Activated CD4-positive, alpha-beta T cell treated with anti-CD3 and anti-CD28 coated beads, Interleukin-2, amount 50 U/mL, for 4 hours (primary cell): ENCODE results near the gene CYB5RL.
"Not testable (repeated sequence)": the region's sequence is repeated elsewhere in the genome, so short reads cannot be mapped to it uniquely, and the experiment has no call there.

Source experiments
- DNase-seq, 2 experiments: peaks; one replicate each; pipeline ENCODE4 v3.0.0-alpha.2; 2020

CYB5RL gene

GRCh38 chr1:54180701-54181360 is 19.0 kb downstream of the CYB5RL start:
- no peak for DNase-seq

GRCh38 chr1:54178296-54179070 is 21.3 kb downstream of the CYB5RL start:
- DNase-seq = no peak

- no peak for DNase-seq
Observed at GRCh38 chr1:54177726-54178125, 22.1 kb downstream of the CYB5RL start.

DNA sequence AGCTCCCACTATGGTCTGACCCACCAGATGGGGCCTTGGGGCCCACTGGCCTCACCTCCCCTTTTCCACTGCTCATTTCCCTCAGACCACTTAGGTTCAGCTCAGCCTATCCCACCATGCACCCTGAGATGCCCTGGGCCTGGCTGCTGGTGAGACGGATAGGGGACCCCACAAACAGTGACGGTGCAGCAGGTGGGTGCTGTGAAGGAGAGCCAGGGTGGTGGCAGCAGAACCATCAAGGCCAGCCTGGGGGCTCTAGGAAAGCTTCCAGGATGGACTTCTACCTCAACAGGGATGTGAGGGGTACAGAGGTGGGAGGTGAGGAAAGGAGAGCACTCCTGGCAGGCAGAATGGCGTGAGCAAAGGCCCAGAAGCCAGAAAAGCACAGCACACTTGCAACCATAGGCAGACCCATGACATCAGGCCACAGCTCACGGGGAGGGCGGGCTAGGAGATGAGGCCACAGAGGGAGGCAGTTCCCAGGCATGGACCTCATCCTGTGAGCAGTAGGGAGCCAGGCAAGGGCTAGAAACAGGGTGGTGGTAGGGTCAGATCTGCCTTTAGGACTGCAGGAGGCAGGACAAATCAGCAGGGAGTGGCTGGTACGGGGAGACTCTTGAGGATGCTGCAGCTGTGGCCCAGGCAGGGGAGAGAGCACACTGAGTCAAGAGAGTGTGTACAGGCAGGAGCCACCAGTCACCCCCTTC is 23.1 kb downstream of the CYB5RL start:
- DNase-seq = no peak

DNA sequence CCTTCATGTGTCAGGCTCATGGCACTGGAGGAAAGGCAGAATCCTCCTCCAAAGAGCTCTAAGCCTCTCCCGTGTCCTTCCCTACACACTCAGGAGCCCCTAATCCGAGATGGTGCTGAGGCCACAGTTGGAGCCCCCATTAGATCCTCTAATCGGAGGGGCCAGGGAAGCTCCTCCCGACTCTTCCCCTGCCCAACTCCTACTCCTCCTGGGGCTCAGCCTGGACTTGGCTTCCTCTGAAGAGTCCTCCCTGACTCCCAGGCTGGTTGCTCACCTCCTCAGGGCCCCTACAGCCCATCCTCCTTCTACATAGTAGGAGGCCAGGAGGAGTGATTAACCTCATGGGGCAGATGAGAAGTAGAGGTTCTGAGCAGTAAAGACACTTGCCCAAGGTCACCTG is 25.7 kb downstream of the CYB5RL start:
- DNase-seq = no peak

DNA sequence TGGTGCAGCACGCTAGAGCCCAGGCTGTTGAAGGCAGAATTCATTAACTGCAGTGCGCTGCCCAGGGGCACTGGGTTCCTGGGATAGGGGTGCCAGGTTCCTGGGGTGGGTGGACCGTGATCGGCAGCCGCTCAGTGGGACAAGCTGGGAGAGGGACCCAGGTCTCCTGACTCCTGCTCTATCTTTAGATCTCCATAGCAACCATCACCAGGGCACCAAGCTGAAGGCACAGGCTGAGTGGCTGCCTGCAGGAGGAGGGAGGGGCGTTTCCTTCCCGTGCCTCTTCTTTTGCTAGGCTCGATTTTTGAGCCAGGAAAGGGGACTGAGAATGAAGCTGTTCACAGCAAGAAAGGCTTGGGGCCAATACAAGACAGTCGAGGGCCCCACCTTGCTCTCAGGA is 26.1 kb downstream of the CYB5RL start:
- DNase-seq = no peak

DNA sequence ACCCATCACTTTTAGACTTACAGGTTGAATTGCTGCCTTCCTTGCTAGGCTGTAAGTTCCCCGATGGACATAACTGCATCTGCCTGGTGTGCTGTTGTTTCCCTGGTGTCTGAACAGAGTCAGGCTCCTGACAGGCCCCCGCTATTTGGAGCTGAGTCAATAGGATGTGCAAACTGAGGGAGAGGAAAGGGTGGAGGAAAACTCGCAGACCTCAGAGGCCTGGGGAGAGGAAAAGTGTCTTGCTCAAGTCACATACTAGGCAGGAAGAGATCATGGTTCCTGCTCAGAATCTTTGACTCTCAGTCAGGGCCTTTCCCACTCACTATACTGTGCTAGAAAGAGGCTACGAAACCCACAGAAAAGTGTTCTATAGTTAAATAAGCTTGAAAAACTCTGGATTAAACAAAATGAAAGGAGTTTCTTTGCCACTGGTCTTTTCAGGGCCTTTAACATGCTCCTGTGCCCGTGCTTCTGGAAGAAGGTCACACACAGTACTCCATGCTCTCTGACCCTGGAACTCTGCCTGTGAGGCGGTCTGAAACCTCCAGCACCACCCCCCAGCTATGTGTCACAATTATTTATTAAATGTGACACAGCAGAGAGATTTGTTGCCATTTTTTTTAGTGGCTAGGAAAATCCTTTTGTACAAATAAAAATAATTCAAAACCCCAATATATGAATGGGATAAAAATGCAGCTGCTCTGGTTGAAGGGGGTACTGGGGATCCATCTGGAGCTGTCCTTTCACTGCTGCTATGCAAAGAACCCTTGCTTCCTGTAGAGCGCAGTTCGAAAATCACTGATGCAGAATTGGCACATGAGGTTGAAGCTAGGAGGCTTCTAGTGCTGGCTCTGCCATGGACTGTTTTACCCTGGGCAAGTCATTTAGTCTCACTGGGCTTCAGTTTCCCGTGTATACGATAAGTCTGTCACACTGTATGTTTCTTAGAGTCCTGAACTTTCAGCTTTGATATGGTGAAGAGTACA is 26.9 kb downstream of the CYB5RL start:
- DNase-seq = no peak

DNA sequence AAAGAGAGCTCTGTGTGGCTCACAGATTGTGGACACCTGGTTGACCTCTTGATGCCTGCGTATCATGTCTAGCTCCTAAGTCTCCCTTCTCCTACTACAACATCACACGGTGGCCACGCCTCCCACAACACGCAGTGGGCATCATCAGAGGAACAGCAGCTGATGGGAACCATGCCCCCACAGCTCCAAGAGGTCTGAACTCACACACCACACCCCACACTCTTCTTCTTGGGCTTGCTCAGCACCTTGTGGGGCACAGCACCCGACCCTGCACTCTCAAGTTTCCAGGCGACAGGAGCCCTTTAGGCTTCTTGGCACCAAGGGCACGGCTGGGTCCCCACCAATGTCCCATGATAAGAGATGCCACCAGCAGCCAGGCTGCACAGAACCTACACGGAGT is 28.2 kb downstream of the CYB5RL start:
- DNase-seq = no peak

GRCh38 chr1:54171016-54171415 is 28.8 kb downstream of the CYB5RL start:
- no peak for DNase-seq

DNA sequence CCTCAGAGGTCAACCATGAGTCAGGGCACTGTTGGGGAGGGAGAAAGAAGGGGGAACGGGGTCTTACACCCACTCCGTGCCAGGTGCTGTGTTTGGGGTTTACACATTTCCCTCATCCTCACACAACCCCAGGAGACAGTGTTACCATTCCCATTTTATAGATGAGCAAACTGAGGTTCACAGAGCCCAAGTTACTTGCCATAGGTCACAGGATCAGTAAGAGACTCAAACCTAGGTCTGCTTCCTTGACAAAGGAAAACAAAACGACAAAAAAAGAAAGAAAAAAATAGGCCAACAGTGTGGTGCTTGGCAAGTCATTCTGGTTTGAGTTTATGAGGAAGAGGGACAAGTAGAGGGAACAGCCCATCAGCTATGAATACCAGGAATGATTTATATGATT is 30.8 kb downstream of the CYB5RL start:
- no peak for DNase-seq

- no peak for DNase-seq
Observed at GRCh38 chr1:54168206-54168965, 31.4 kb downstream of the CYB5RL start.

- no peak for DNase-seq
Observed at GRCh38 chr1:54167422-54168139, 32.2 kb downstream of the CYB5RL start.

DNA sequence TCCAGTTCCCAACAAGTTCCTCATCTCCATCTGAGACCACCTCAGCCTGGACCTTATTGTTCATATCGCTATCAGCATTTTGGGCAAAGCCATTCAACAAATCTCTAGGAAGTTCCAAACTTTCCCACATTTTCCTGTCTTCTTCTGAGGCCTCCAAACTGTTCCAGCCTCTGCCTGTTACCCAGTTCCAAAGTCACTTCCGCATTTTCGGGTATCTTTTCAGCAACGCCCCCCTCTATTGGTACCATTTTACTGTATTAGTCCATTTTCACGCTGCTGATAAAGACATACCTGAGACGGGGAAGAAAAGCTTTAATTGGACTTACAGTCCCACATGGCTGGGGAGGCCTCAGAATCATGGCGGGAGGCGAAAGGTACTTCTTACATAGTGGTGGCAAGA is 33.5 kb downstream of the CYB5RL start:
- not testable (repeated sequence) for DNase-seq

DNA sequence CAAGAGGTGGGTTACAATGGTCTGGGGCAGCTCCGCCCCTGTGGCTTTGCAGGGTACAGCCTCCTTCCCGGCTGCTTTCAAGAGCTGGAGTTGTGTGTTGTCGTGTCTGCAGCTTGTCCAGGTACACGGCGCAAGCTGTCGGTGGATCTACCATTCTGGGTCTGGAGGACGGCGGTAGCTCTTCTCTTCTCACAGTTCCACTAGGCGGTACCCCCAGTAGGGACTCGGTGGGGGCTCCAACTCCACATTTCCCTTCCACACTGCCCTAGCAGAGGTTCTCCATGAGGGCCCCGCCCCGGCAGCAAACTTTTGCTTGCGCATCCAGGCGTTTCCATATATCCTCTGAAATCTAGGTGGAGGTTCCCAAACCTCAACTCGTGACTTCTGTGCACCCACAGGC is 34.7 kb downstream of the CYB5RL start:
- DNase-seq = no peak

DNA sequence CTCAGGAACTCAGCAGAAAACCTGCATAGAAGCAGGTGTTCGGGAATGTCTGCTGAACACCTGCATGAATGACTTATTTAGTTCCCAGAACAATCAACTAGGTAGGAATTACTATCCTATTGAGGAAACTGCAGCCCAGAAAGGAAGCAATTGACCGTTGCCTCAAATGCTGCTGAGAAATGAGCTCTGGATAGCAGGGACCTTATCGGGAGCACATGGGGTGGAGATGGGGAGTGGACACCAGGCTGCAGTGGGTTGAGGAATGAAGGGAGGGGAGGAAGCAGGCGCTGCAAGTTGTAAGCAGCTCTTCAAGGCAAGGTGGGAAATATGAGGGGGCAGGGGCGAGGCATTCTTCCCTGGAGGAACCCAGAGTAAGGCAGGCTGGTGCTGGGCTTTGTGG is 36.3 kb downstream of the CYB5RL start:
- no peak for DNase-seq

DNA sequence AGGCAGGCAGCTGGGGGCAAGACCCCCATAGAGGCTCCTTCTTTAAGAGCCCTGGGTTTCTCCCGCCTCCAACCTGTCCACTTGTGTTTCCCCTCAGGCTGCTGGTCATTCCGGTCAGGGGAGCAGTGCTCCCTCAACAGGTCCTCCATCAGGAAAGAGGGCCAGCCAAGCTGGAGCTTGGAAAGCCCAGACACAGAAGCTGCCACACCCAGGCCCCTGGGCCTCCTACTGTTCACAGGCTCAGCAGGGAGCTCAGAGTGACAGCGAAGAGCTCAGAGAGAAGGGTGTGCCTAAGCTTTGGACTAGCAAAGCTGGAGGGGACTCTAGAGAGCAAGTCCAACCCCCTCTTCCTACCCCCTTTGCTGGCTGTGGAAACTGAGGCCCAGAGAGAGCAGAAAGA is 36.8 kb downstream of the CYB5RL start:
- no peak for DNase-seq

- DNase-seq = no peak
Observed at GRCh38 chr1:54161495-54162168, 38.2 kb downstream of the CYB5RL start.

DNA sequence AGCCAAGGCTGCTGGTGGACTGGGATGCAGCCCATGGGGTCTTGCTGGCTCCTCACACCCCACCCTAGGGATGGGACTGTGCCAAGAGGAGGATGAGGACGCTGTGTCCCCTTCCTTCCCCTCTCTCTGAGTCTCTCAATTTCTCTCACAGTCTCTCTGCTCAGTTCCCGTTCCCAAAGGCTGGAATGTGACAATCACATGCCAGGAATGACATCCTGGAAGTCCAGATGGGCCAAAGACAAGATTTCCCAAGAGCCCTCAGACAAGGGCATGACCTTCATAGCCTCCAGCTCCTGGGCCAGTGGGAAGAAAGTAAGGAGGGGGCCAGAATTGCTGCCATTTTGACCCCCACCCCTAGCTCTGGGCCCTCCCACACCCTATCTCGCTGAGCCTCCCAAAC is 39.5 kb downstream of the CYB5RL start:
- no peak for DNase-seq

GRCh38 chr1:54159733-54160316 is 40.0 kb downstream of the CYB5RL start:
- DNase-seq = no peak

DNA sequence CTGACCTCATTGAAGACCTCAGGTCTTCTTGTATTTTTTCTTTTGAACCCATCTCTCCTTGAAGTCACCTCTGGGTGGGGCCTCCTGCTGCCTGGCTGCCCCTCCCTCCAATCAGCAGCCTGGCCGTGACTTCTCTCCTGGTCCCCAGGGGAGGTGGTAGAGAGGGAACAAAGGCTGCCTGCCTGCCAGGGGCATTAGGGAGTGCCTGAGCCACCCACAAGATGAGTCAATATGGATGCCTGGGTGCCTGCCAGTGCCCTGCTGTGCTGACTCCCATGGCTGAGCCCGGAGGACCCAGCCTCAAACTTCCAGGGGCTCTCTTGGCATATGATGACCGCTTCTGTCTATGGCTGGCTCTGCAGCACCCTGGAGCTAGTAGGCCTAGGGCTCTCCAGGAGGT is 41.8 kb downstream of the CYB5RL start:
- DNase-seq = no peak
